Activated CD4-positive, alpha-beta T cell treated with anti-CD3 and anti-CD28 coated beads for 24 hours (primary cell): Measurements from ENCODE around the gene TEX14.
A peak's percentile ranks its signal among the peaks of the same experiment; 100 is the strongest.
"Not testable (repeated sequence)": the region's sequence is repeated elsewhere in the genome, so short reads cannot be mapped to it uniquely, and the experiment has no call there.

Experiments
- DNase-seq, 2 donors: peaks; one replicate each; pipeline ENCODE4 v3.0.0-alpha.2; 2020; ENCODE audit warnings: low read depth in 2 of 2

TEX14 gene

GRCh38 chr17:58601976-58602375 is 89.9 kb downstream of the TEX14 start:
- no peak for DNase-seq

- no peak for DNase-seq
Measured at GRCh38 chr17:58597371-58597770, 94.5 kb downstream of the TEX14 start.

GRCh38 chr17:58595194-58595792 is 96.6 kb downstream of the TEX14 start:
- no peak for DNase-seq

DNA sequence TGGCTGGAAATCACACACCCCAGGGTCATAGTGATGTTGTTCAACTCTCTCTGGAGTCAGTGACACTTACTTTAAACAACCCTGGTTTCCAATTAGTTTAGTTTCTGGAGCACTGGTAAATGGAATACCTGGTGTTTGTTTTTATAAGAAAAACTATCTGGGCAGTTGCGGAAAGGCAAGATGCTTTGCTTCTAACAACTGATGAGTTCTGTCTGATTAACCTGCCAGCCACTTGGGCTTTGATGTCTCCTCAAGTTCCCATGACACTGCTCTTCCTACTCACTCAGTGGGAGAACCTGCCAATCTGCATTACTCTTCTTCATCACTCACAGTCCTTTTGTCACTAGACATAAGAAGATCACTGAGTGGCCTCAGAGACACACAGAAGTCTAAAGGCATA is 98.7 kb downstream of the TEX14 start:
- DNase-seq, result no peak

GRCh38 chr17:58591455-58591854 is 100.4 kb downstream of the TEX14 start:
- DNase-seq, result no peak

DNA sequence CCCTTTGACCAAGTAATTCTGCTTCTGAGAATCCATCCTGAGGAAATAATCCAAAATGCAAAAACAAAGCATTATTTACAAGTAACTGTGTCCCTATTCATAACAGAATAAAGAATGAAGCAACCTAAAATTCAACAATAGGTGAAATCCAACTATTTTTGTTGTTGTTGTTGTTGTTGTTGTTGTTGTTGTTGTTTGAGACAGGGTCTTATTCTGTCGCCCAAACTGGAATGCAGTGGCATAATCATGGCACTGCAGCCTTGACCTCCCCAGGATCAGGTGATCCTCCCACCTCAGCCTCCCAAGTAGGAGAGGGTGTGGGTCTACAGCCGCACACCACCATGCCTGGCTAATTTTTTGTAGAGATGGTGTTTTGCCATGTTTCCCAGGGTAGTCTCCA is 101.5 kb downstream of the TEX14 start:
- no peak for DNase-seq

- DNase-seq, result peak; percentile 33
Measured at GRCh38 chr17:58587713-58588117, 104.1 kb downstream of the TEX14 start.

DNA sequence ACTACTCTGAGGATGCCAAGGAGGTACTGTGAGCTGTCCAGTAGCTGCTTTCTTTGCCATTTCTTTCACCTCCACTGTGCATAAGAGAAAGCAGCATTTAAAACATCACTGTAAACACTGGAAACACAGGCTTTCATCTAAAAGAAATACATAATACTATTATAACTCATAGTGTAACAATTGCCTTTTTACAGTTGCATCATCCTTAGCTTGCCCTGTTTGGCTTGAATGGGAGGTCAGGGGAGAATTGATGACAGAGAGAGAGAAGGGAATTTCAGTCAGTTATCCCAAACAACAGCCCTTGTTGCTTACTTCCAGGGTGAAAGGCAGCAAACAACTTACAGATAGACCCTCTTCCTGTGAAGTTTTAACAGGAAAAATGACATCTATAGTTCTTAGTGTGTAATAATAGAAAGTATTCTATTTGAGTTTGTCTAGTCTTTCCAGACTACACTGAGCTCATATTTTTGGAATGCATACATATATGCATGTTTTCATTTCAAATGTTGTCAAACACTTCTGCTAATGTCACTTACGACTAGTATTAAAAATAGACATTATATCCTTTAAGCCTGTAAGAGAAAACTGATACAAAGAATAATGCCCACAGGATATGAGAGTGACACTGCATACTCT is 105.7 kb downstream of the TEX14 start:
- DNase-seq, result no peak

- no peak for DNase-seq
Measured at GRCh38 chr17:58585554-58585953, 106.3 kb downstream of the TEX14 start.

DNA sequence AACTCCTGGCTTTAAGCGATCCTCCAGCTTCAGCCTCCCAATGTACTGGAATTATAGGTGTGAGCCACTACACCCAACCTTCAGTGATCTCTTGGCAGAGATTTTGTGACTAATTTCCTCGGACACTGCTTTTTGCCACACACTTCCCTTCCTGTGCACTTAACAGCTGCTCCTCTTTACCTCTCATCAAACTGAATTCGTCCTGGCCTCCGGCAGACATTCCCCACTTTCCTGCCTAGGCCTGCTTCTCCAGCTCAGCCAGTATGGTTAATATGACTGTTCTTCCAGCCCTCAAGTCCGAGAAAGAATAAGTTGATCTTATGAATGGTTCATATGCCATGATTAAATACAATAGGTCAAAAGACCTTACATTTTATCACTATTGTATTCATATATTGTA is 108.4 kb downstream of the TEX14 start:
- DNase-seq, result no peak

- DNase-seq, result not testable (repeated sequence)
Measured at GRCh38 chr17:58582718-58583117, 109.1 kb downstream of the TEX14 start.

DNA sequence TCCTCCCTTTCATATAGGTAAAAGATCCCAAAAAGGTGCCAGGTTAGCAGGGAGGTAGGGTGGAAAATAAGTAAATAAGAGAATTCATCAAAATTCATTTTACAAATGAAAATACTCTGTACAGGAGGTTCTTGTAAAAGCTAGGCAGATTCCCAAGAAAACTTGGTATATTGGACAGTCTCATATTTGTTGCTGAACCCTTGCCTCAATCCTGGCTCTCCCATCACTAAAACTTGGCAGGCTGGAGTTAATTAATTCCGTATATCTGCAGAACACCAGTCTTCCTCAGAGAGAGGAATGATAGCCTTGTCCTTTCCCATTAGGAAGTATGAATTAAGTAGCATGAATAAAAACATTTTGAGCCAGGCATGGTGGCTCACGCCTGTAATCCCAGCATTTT is 111.2 kb downstream of the TEX14 start:
- no peak for DNase-seq

GRCh38 chr17:58577696-58578095 is 114.1 kb downstream of the TEX14 start:
- DNase-seq, result peak; percentile 22 to 28

DNA sequence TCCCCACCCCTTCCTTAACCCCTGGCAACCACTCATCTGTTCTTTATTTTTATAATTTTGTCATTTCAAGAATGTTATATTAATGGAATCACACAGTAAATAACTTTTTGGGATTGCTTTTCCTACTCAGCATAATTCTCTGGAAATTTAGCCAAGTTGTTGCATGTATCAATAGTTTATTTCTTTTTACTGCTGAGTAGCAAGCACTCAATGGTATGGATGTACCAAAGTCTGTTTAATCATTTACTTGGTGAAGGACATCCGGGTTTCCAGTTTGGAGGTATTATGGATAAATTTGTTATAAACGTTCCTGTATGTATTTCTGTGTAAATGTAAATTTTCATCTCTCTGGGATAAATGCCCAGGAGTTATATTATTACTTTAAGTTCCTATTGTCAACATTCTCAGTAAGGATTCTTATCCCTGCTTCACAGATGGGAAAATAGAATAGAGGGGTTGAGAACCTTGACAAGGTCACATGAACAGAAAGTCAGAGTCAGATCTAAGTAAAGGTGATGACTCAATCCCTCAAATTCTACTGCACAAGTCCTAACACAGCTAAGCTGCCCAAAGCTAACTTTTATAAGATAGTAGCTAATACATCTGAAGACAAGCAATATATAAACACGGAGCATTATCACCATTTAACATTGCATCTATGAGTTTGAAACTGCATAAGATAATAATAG is 115.0 kb downstream of the TEX14 start:
- DNase-seq, result no peak

- no peak for DNase-seq
Measured at GRCh38 chr17:58575511-58575910, 116.3 kb downstream of the TEX14 start.

- DNase-seq, result no peak
Measured at GRCh38 chr17:58574025-58574424, 117.8 kb downstream of the TEX14 start.

- no peak for DNase-seq
Measured at GRCh38 chr17:58572846-58573245, 119.0 kb downstream of the TEX14 start.

GRCh38 chr17:58570758-58571157 is 121.1 kb downstream of the TEX14 start:
- no peak for DNase-seq

- DNase-seq, result no peak
Measured at GRCh38 chr17:58569196-58569595, 122.6 kb downstream of the TEX14 start.

- DNase-seq, result no peak
Measured at GRCh38 chr17:58568044-58568799, 123.6 kb downstream of the TEX14 start.

GRCh38 chr17:58565389-58566311 is 126.2 kb downstream of the TEX14 start:
- DNase-seq, result no peak
